Endodermal cell (in vitro differentiated cells): ENCODE measurements around the gene YOD1. TPM values are rescaled to one million over a fixed set of nuclear protein-coding genes. Genes with fewer than 3 reads are reported as not detected.

ENCODE experiments used
- DNase-seq: peaks from one replicate; pipeline ENCODE4 v3.0.0-alpha.2; 2017
- H3K27ac ChIP-seq: 2 replicates; pipeline ENCODE4 v1.5.1; 2013; ENCODE audit warnings: mild to moderate bottlenecking, low read depth, low read length, moderate library complexity
- H3K27me3 ChIP-seq: 2 replicates; pipeline ENCODE4 v1.6.1; 2013; ENCODE audit warnings: mild to moderate bottlenecking, low read length, moderate library complexity; ENCODE audit not compliant: insufficient read depth, control insufficient read depth, poor library complexity, severe bottlenecking
- H3K36me3 ChIP-seq: 2 replicates; pipeline ENCODE4 v1.7.0; 2013; ENCODE audit warnings: mild to moderate bottlenecking, low read length, moderate library complexity; ENCODE audit not compliant: control insufficient read depth, insufficient read depth
- H3K4me1 ChIP-seq: one replicate; pipeline ENCODE4 v1.7.0; 2013; ENCODE audit warnings: low read length; ENCODE audit not compliant: control insufficient read depth, insufficient read depth
- H3K4me3 ChIP-seq: 2 replicates; pipeline ENCODE4 v1.5.1; 2013; ENCODE audit warnings: mild to moderate bottlenecking, low read length, moderate library complexity
- H3K9ac ChIP-seq: 2 replicates; pipeline ENCODE4 v1.6.1; 2013; ENCODE audit warnings: mild to moderate bottlenecking, low read length, moderate library complexity; ENCODE audit not compliant: poor library complexity, severe bottlenecking; ENCODE audit errors: extremely low read depth
- H3K9me3 ChIP-seq: 2 replicates; pipeline ENCODE4 v1.6.1; 2013; ENCODE audit warnings: mild to moderate bottlenecking, low read length, moderate library complexity; ENCODE audit not compliant: control insufficient read depth
- H3K27ac Mint-ChIP-seq: 2 replicates; pipeline ENCODE4 v1.8.0; 2020; ENCODE audit warnings: mixed read lengths
- H3K27me3 Mint-ChIP-seq: 2 replicates; pipeline ENCODE4 v1.8.0; 2021; ENCODE audit warnings: mild to moderate bottlenecking, mixed read lengths; ENCODE audit not compliant: insufficient read depth
- H3K36me3 Mint-ChIP-seq: 2 replicates; pipeline ENCODE4 v1.8.0; 2020; ENCODE audit warnings: low read depth, mixed read lengths
- H3K4me1 Mint-ChIP-seq: 2 replicates; pipeline ENCODE4 v1.8.0; 2020; ENCODE audit warnings: mixed read lengths
- H3K4me3 Mint-ChIP-seq: 2 replicates; pipeline ENCODE4 v1.8.0; 2020; ENCODE audit warnings: mild to moderate bottlenecking, moderate library complexity, mixed read lengths
- H3K9me3 Mint-ChIP-seq: 2 replicates; pipeline ENCODE4 v1.8.0; 2020; ENCODE audit warnings: mild to moderate bottlenecking, mixed read lengths
- CTCF ChIP-seq: fragments of 200-600 bp; sonication (generic); conservative IDR thresholded peaks from 2 replicates; pipeline ENCODE4 v1.5.0; 2021; ENCODE audit warnings: antibody characterized with exemption, mild to moderate bottlenecking
- WGBS, 2 experiments: methylation state at CpG; one replicate each; pipeline versions ENCODE4 v1.1.5 to v1.1.7; 2013; ENCODE audit warnings: missing lambda C conversion rate in 2 of 2, mixed read lengths in 1 of 2; ENCODE audit not compliant: insufficient coverage in 1 of 2, insufficient read length in 1 of 2; 5-methylcytosine and 5-hydroxymethylcytosine counted together
- total RNA-seq, 2 donors: library from RNA; stranded (reverse); fragmentation: NEBNext Ultra II Directional in 1 of 2; extraction: Animal tissue kit (Norgen Biotek cat#: 25700) in 1 of 2; gene quantifications; 2 replicates in 1 of 2; 3 replicates in 1 of 2; pipeline ENCODE4 v1.2.1, GENCODE V29; 2021

The YOD1 gene
- total RNA-seq, 2 donors from 2014 or later: 10.8 to 18.8 TPM

- Mint-ChIP-seq H3K4me3 (no peak overlapping the region), H3K36me3 (no peaks in the 10 kb centered on the region), H3K9me3 (no peaks in the 10 kb centered on the region), H3K27ac (no peak overlapping the region), H3K27me3 (peaks cover 30% of the 10 kb centered on the region), H3K4me1 (no peaks in the 10 kb centered on the region)
- Histone ChIP-seq H3K27me3 (peaks cover 29% of the 10 kb centered on the region), H3K9me3 (no peaks in the 10 kb centered on the region), H3K4me1 (no peaks in the 10 kb centered on the region), H3K27ac (no peak overlapping the region), H3K4me3 (no peak overlapping the region), H3K9ac (no peak overlapping the region), H3K36me3 (no peaks in the 10 kb centered on the region)
- DNase-seq: no peak
- no peak for TF ChIP-seq CTCF
- WGBS, 2 experiments: 86 to 94% methylated on average over 4 of the region's 4 CpGs
These were observed 32.3 kb downstream of the YOD1 start for GRCh38 chr1:207018707-207019106.

- TF ChIP-seq CTCF: no peak
- DNase-seq: no peak
- no peak overlapping the region for H3K27ac Mint-ChIP-seq
- no peak overlapping the region for H3K4me3 ChIP-seq
- no peak overlapping the region for H3K9ac ChIP-seq
- no peak overlapping the region for H3K4me3 Mint-ChIP-seq
- no peaks in the 10 kb centered on the region for H3K9me3 Mint-ChIP-seq
- no peaks in the 10 kb centered on the region for H3K36me3 Mint-ChIP-seq
- no peak overlapping the region for H3K27ac ChIP-seq
- peaks cover 36% of the 10 kb centered on the region for H3K27me3 Mint-ChIP-seq
- H3K4me1 Mint-ChIP-seq: no peaks in the 10 kb centered on the region
- H3K27me3 ChIP-seq: peaks cover 29% of the 10 kb centered on the region
- no peaks in the 10 kb centered on the region for H3K9me3 ChIP-seq
- H3K36me3 ChIP-seq: no peaks in the 10 kb centered on the region
- 82 to 92% methylated on average over 5 to 7 of the region's 7 CpGs for WGBS, 2 experiments
- H3K4me1 ChIP-seq: no peaks in the 10 kb centered on the region
These were observed 33.1 kb downstream of the YOD1 start for GRCh38 chr1:207017615-207018559.

GRCh38 chr1:207015791-207016190 is 35.2 kb downstream of the YOD1 start:
- Histone ChIP-seq H3K27me3 (peaks cover 37% of the 10 kb centered on the region), H3K27ac (no peak overlapping the region), H3K36me3 (no peaks in the 10 kb centered on the region), H3K9ac (no peak overlapping the region), H3K4me1 (no peaks in the 10 kb centered on the region), H3K4me3 (no peak overlapping the region), H3K9me3 (no peaks in the 10 kb centered on the region)
- TF ChIP-seq CTCF: no peak
- H3K36me3 Mint-ChIP-seq: no peaks in the 10 kb centered on the region
- no peak for DNase-seq
- H3K27ac Mint-ChIP-seq: no peak overlapping the region
- H3K4me3 Mint-ChIP-seq: no peak overlapping the region
- no peaks in the 10 kb centered on the region for H3K9me3 Mint-ChIP-seq
- H3K4me1 Mint-ChIP-seq: no peaks in the 10 kb centered on the region
- peaks cover 47% of the 10 kb centered on the region for H3K27me3 Mint-ChIP-seq
- 93 to 96% methylated on average over 3 of the region's 3 CpGs for WGBS, 2 experiments
